Stomach smooth muscle (tissue), 2 donors: Measurements from ENCODE around the gene TMEM240.
A peak's percentile ranks its signal among the peaks of the same experiment; 100 is the strongest.
"Not testable (repeated sequence)": the region's sequence is repeated elsewhere in the genome, so short reads cannot be mapped to it uniquely, and the experiment has no call there.

ENCODE experiments used
- H3K27ac ChIP-seq: one replicate; pipeline ENCODE4 v1.7.0; 2013; ENCODE audit warnings: mild to moderate bottlenecking, low read length, inconsistent platforms
- H3K27me3 ChIP-seq, 2 donors: one replicate each; pipeline ENCODE4 v1.7.0; 2013; ENCODE audit warnings: low read length in 2 of 2; ENCODE audit not compliant: insufficient read depth in 2 of 2, control insufficient read depth in 1 of 2
- H3K36me3 ChIP-seq, 2 donors: one replicate each; pipeline ENCODE4 v1.7.0; 2013; ENCODE audit warnings: low read length in 2 of 2; ENCODE audit not compliant: control insufficient read depth in 2 of 2, insufficient read depth in 2 of 2
- H3K4me1 ChIP-seq: one replicate; pipeline ENCODE4 v1.7.0; 2013; ENCODE audit warnings: low read length; ENCODE audit not compliant: control insufficient read depth, insufficient read depth
- H3K4me3 ChIP-seq, 2 donors: one replicate each; pipeline ENCODE4 v1.7.0; 2013; ENCODE audit warnings: low read length in 2 of 2
- H3K9ac ChIP-seq, 2 donors: one replicate each; pipeline ENCODE4 v1.7.0; 2013; ENCODE audit warnings: low read length in 2 of 2, mild to moderate bottlenecking in 1 of 2
- H3K9me3 ChIP-seq, 2 donors: one replicate each; pipeline ENCODE4 v1.7.0; 2013; ENCODE audit warnings: low read length in 2 of 2; ENCODE audit not compliant: control insufficient read depth in 2 of 2
- donor health status: healthy.
- donor health status: Pancreatic carcinoma.

The TMEM240 gene

GRCh38 chr1:1509465-1509850 is 31.0 kb downstream of the TMEM240 start:
- not testable (repeated sequence) for H3K9me3 ChIP-seq, H3K27ac ChIP-seq, H3K36me3 ChIP-seq, H3K9ac ChIP-seq, H3K27me3 ChIP-seq, H3K4me3 ChIP-seq
- peaks cover 15% of the 10 kb centered on the region for H3K4me1 ChIP-seq

- H3K9me3 ChIP-seq, H3K4me3 ChIP-seq, H3K9ac ChIP-seq, H3K27me3 ChIP-seq, H3K27ac ChIP-seq, H3K36me3 ChIP-seq: not testable (repeated sequence)
- H3K4me1 ChIP-seq = peaks cover 15% of the 10 kb centered on the region
Observed at GRCh38 chr1:1508775-1509464, 31.5 kb downstream of the TMEM240 start.

- Histone ChIP-seq H3K4me3 (no peak overlapping the region), H3K4me1 (peaks cover 11% of the 10 kb centered on the region), H3K9me3 (no peaks in the 10 kb centered on the region), H3K27me3 (no peaks in the 10 kb centered on the region), H3K9ac (no peak overlapping the region), H3K27ac (no peak overlapping the region), H3K36me3 (no peaks in the 10 kb centered on the region)
Observed at GRCh38 chr1:1507305-1507704, 33.1 kb downstream of the TMEM240 start.

GRCh38 chr1:1505801-1506200 is 34.6 kb downstream of the TMEM240 start:
- H3K36me3 ChIP-seq, H3K9me3 ChIP-seq, H3K27me3 ChIP-seq, H3K4me3 ChIP-seq, H3K4me1 ChIP-seq, H3K27ac ChIP-seq: not testable (repeated sequence)
- H3K9ac ChIP-seq = peak overlapping the region in 1 of 2 donors; percentile 51

- H3K36me3 ChIP-seq, H3K9ac ChIP-seq, H3K9me3 ChIP-seq, H3K27me3 ChIP-seq, H3K4me1 ChIP-seq, H3K4me3 ChIP-seq, H3K27ac ChIP-seq: not testable (repeated sequence)
Observed at GRCh38 chr1:1505366-1505798, 35.0 kb downstream of the TMEM240 start.

- H3K36me3 ChIP-seq, H3K9ac ChIP-seq, H3K4me1 ChIP-seq, H3K27me3 ChIP-seq, H3K9me3 ChIP-seq, H3K27ac ChIP-seq, H3K4me3 ChIP-seq: not testable (repeated sequence)
Observed at GRCh38 chr1:1504777-1505365, 35.6 kb downstream of the TMEM240 start.

- not testable (repeated sequence) for H3K4me3 ChIP-seq, H3K27ac ChIP-seq, H3K4me1 ChIP-seq, H3K9ac ChIP-seq, H3K9me3 ChIP-seq, H3K27me3 ChIP-seq
- peaks cover 14 to 19% of the 10 kb centered on the region in 2 donors for H3K36me3 ChIP-seq
Observed at GRCh38 chr1:1495461-1495975, 44.9 kb downstream of the TMEM240 start.

- H3K4me1 ChIP-seq, H3K9me3 ChIP-seq, H3K9ac ChIP-seq, H3K27me3 ChIP-seq, H3K4me3 ChIP-seq, H3K27ac ChIP-seq: not testable (repeated sequence)
- H3K36me3 ChIP-seq = peaks cover 19 to 23% of the 10 kb centered on the region in 2 donors
Observed at GRCh38 chr1:1494311-1494710, 46.1 kb downstream of the TMEM240 start.

- Histone ChIP-seq H3K27ac (no peak overlapping the region), H3K36me3 (peaks cover 22 to 34% of the 10 kb centered on the region in 2 donors), H3K27me3 (no peaks in the 10 kb centered on the region), H3K9me3 (no peaks in the 10 kb centered on the region), H3K4me1 (no peaks in the 10 kb centered on the region), H3K4me3 (no peak overlapping the region), H3K9ac (no peak overlapping the region)
Observed at GRCh38 chr1:1491601-1492000, 48.8 kb downstream of the TMEM240 start.

GRCh38 chr1:1490633-1491230 is 49.7 kb downstream of the TMEM240 start:
- no peak overlapping the region for H3K4me3 ChIP-seq
- no peaks in the 10 kb centered on the region for H3K27me3 ChIP-seq
- H3K4me1 ChIP-seq = no peaks in the 10 kb centered on the region
- no peak overlapping the region for H3K27ac ChIP-seq
- no peak overlapping the region for H3K9ac ChIP-seq
- peaks cover 22 to 34% of the 10 kb centered on the region in 2 donors for H3K36me3 ChIP-seq
- no peaks in the 10 kb centered on the region for H3K9me3 ChIP-seq

GRCh38 chr1:1489861-1490260 is 50.6 kb downstream of the TMEM240 start:
- Histone ChIP-seq H3K4me3 (no peak overlapping the region), H3K9me3 (no peaks in the 10 kb centered on the region), H3K9ac (no peak overlapping the region), H3K4me1 (no peaks in the 10 kb centered on the region), H3K27me3 (no peaks in the 10 kb centered on the region), H3K36me3 (peaks cover 22 to 34% of the 10 kb centered on the region in 2 donors), H3K27ac (no peak overlapping the region)
